ENCODE measurements around the gene FBXL20. TPM values are rescaled to one million over a fixed set of nuclear protein-coding genes. Genes with fewer than 3 reads are reported as not detected.

FBXL20 gene
- total RNA-seq, 1 experiment from 2014 or later = 9.9 TPM

- TF ChIP-seq POLR2AphosphoS5 (IDR thresholded peaks at IDR 0.05; ENCODE audit: low read depth, low read length) (no peak), REST (IDR thresholded peaks at IDR 0.05; ENCODE audit: insufficient read depth in 1 of 2, low read depth in 2 of 2, low read length in 1 of 2) (no peak), SIN3A (IDR thresholded peaks at IDR 0.05; ENCODE audit: borderline replicate concordance, insufficient read depth, low read depth, low read length) (no peak), TCF7L2 (IDR thresholded peaks at IDR 0.05; ENCODE audit: low read depth, low read length) (no peak), CTCF (IDR thresholded peaks at IDR 0.05) (no peak)
- Histone ChIP-seq H3K36me3 (ENCODE audit: control insufficient read depth, insufficient read depth, low read length) (no peaks in the 10 kb centered on the region), H3K9me3 (ENCODE audit: control insufficient read depth, insufficient read depth, low read depth, low read length) (no peaks in the 10 kb centered on the region), H3K4me3 (ENCODE audit: low read depth in 2 of 2, low read length in 2 of 2) (no peak overlapping the region), H3K27me3 (ENCODE audit: control insufficient read depth, insufficient read depth, low read length) (no peaks in the 10 kb centered on the region), H3K4me1 (ENCODE audit: control insufficient read depth, insufficient read depth, low read length) (no peaks in the 10 kb centered on the region), H3K27ac (ENCODE audit: low read length) (no peak overlapping the region)
- ATAC-seq (no peak), DNase-seq (ENCODE audit: low read depth, low spot score) (no peak)
- BruUV-seq (replicated peaks) = no TSS peak
- in situ Hi-C loops (cut with HindIII; ENCODE audit: low pct_unique_long_range_greater_than_20kb, low sequenced_read_pairs) = no loop called here
- intact Hi-C loops (cut with micrococcal nuclease; ENCODE audit: unreplicated experiment) = no loop called here
- CTCF ChIA-PET = interaction anchor here (0.5 kb wide), 1 partner anchor 13 kb away, joined by 3 read pairs; no protein-coding TSS in a partner anchor
- POLR2A ChIA-PET = no interaction called here
Observed at GRCh38 chr17:39230361-39230760, 171.1 kb downstream of the FBXL20 start.

GRCh38 chr17:39229274-39229913 lies 172.0 kb downstream of the FBXL20 start:
- no TSS peak for BruUV-seq (replicated peaks)
- no peak overlapping the region for H3K4me3 ChIP-seq (ENCODE audit: low read depth in 2 of 2, low read length in 2 of 2)
- POLR2A ChIA-PET = no interaction called here
- H3K4me1 ChIP-seq (ENCODE audit: control insufficient read depth, insufficient read depth, low read length) = no peaks in the 10 kb centered on the region
- ATAC-seq (no peak), DNase-seq (ENCODE audit: low read depth, low spot score) (no peak)
- H3K27ac ChIP-seq (ENCODE audit: low read length) = no peak overlapping the region
- TF ChIP-seq SIN3A (IDR thresholded peaks at IDR 0.05; ENCODE audit: borderline replicate concordance, insufficient read depth, low read depth, low read length) (no peak), TCF7L2 (IDR thresholded peaks at IDR 0.05; ENCODE audit: low read depth, low read length) (no peak), POLR2AphosphoS5 (IDR thresholded peaks at IDR 0.05; ENCODE audit: low read depth, low read length) (no peak), CTCF (IDR thresholded peaks at IDR 0.05) (no peak), REST (IDR thresholded peaks at IDR 0.05; ENCODE audit: insufficient read depth in 1 of 2, low read depth in 2 of 2, low read length in 1 of 2) (no peak)
- H3K9me3 ChIP-seq (ENCODE audit: control insufficient read depth, insufficient read depth, low read depth, low read length) = no peaks in the 10 kb centered on the region
- in situ Hi-C loops (cut with HindIII; ENCODE audit: low pct_unique_long_range_greater_than_20kb, low sequenced_read_pairs) = no loop called here
- intact Hi-C loops (cut with micrococcal nuclease; ENCODE audit: unreplicated experiment) = no loop called here
- CTCF ChIA-PET = no interaction called here
- H3K36me3 ChIP-seq (ENCODE audit: control insufficient read depth, insufficient read depth, low read length) = no peaks in the 10 kb centered on the region
- H3K27me3 ChIP-seq (ENCODE audit: control insufficient read depth, insufficient read depth, low read length) = no peaks in the 10 kb centered on the region; the same call in 1 of the 2 replicates
